ENCODE measurements around the gene SLX4IP.
"Not testable (repeated sequence)": the region's sequence is repeated elsewhere in the genome, so short reads cannot be mapped to it uniquely, and the experiment has no call there.

SLX4IP gene

GRCh38 chr20:10434832-10435812, at the start of gene SLX4IP:
Gene SLX4IP, plus strand, starts transcription at chr20:10435305. Its CDS starts 22,900 bp downstream, at chr20:10458205.
- peak; percentile 93 for DNase-seq

GRCh38 chr20:10385850-10386544, 49.1 kb upstream of the SLX4IP start:
- no peak for DNase-seq

- no peak for DNase-seq
These were observed 47.4 kb upstream of the SLX4IP start for GRCh38 chr20:10387686-10388085.

GRCh38 chr20:10388597-10388996, 46.5 kb upstream of the SLX4IP start:
- no peak for DNase-seq

GRCh38 chr20:10390709-10391108, 44.4 kb upstream of the SLX4IP start:
- DNase-seq = no peak

- not testable (repeated sequence) for DNase-seq
These were observed 40.4 kb upstream of the SLX4IP start for GRCh38 chr20:10394752-10395151.

GRCh38 chr20:10398834-10399369, 36.2 kb upstream of the SLX4IP start:
- DNase-seq = no peak

- DNase-seq = peak; percentile 41
These were observed 32.0 kb upstream of the SLX4IP start for GRCh38 chr20:10402938-10403608.

- DNase-seq = peak; percentile 37
These were observed 31.0 kb upstream of the SLX4IP start for GRCh38 chr20:10404023-10404628.

- no peak for DNase-seq
These were observed 30.1 kb upstream of the SLX4IP start for GRCh38 chr20:10404959-10405530.

GRCh38 chr20:10408108-10408813, 26.8 kb upstream of the SLX4IP start:
- no peak for DNase-seq

GRCh38 chr20:10411673-10412072, 23.4 kb upstream of the SLX4IP start:
- DNase-seq = no peak

GRCh38 chr20:10412591-10413408, 22.3 kb upstream of the SLX4IP start:
- no peak for DNase-seq

- no peak for DNase-seq
These were observed 20.0 kb upstream of the SLX4IP start for GRCh38 chr20:10415013-10415650.

- not testable (repeated sequence) for DNase-seq
These were observed 17.9 kb upstream of the SLX4IP start for GRCh38 chr20:10417218-10417617.

- no peak for DNase-seq
These were observed 15.5 kb upstream of the SLX4IP start for GRCh38 chr20:10419550-10420133.

- no peak for DNase-seq
These were observed 11.4 kb upstream of the SLX4IP start for GRCh38 chr20:10423735-10424134.

- DNase-seq = peak; percentile 61
These were observed 7.9 kb upstream of the SLX4IP start for GRCh38 chr20:10427060-10427692.

- DNase-seq = no peak
These were observed 7.1 kb upstream of the SLX4IP start for GRCh38 chr20:10428008-10428407.
